Vagina (tissue), 2 donors: ENCODE results near the gene EIF4E. TPM values are rescaled to one million over a fixed set of nuclear protein-coding genes. Genes with fewer than 3 reads are reported as not detected.
"Not testable (repeated sequence)": the region's sequence is repeated elsewhere in the genome, so short reads cannot be mapped to it uniquely, and the experiment has no call there.

ENCODE experiments used
- DNase-seq, 2 donors: peaks; one replicate each; pipeline ENCODE4 v3.0.0-alpha.2; 2017; ENCODE audit errors: extremely low spot score in 2 of 2
- H3K27ac ChIP-seq: fragments of 200-600 bp; sonication (generic); one replicate; pipeline ENCODE4 v1.5.1; 2019
- H3K27me3 ChIP-seq: fragments of 200-600 bp; sonication (generic); one replicate; pipeline ENCODE4 v1.5.1; 2019
- H3K36me3 ChIP-seq, 2 donors: fragments of 200-600 bp; sonication (generic); one replicate each; pipeline ENCODE4 v1.5.1; 2017 to 2019
- H3K4me1 ChIP-seq: fragments of 200-600 bp; sonication (generic); one replicate; pipeline ENCODE4 v1.5.1; 2019
- H3K4me3 ChIP-seq, 2 donors: fragments of 200-600 bp; sonication (generic); 1 replicate in 1 of 2; 2 replicates in 1 of 2; pipeline ENCODE4 v1.5.1; 2016 to 2019
- H3K9me3 ChIP-seq: fragments of 200-600 bp; sonication (generic); one replicate; pipeline ENCODE4 v1.5.1; 2019
- CTCF ChIP-seq, 3 experiments: fragments of 450-650 bp in 2 of 3; fragments of 200-600 bp in 1 of 3; sonication (generic) in 1 of 3; IDR thresholded peaks; one replicate each; pipeline ENCODE4 v1.5.1; 2017 to 2019; ENCODE audit warnings: antibody characterized with exemption in 3 of 3, mild to moderate bottlenecking in 2 of 3, moderate library complexity in 2 of 3
- POLR2A ChIP-seq, 2 donors: fragments of 450-650 bp; IDR thresholded peaks; one replicate each; pipeline ENCODE4 v1.6.1; 2017; ENCODE audit warnings: antibody characterized with exemption in 2 of 2, mild to moderate bottlenecking in 2 of 2, moderate library complexity in 2 of 2
- POLR2AphosphoS5 ChIP-seq, 2 donors: sonication (generic); formaldehyde crosslinking; IDR thresholded peaks; one replicate each; pipeline ENCODE4 v1.9.0; 2017; ENCODE audit warnings: antibody characterized with exemption in 2 of 2, mild to moderate bottlenecking in 2 of 2, low read depth in 1 of 2; ENCODE audit not compliant: insufficient read depth in 1 of 2
- intact Hi-C: fragments of 100-400 bp; cut with DNase I; formaldehyde crosslinking; loops from one replicate; pipeline ENCODE4 v1.15.1; 2023
- total RNA-seq: library from RNA; depleted of rRNA; stranded (reverse); fragments of >200 nt; gene quantifications from one replicate; pipeline ENCODE4 v1.2.3, GENCODE V29; 2016

EIF4E gene
- total RNA-seq, 1 donor from 2014 or later: 61.6 TPM

GRCh38 chr4:98921292-98921691, 7.6 kb downstream of the EIF4E start:
- DNase-seq: no peak
- H3K27me3 ChIP-seq: no peaks in the 10 kb centered on the region
- TF ChIP-seq CTCF (IDR thresholded peaks at IDR 0.05): no peak
- no peak for TF ChIP-seq POLR2AphosphoS5 (IDR thresholded peaks at IDR 0.05; ENCODE audit: insufficient read depth in 1 of 2, low read depth in 1 of 2)
- no peak for TF ChIP-seq POLR2A (IDR thresholded peaks at IDR 0.05)
- H3K4me1 ChIP-seq: peaks cover 17% of the 10 kb centered on the region
- no peak overlapping the region for H3K27ac ChIP-seq
- intact Hi-C loops: no loop called here
- no peaks in the 10 kb centered on the region for H3K9me3 ChIP-seq
- H3K36me3 ChIP-seq: no peaks in the 10 kb centered on the region
- H3K4me3 ChIP-seq: no peak overlapping the region

- H3K27ac ChIP-seq: no peak overlapping the region
- no peak overlapping the region for H3K4me3 ChIP-seq
- TF ChIP-seq POLR2A (IDR thresholded peaks at IDR 0.05) (no peak), CTCF (IDR thresholded peaks at IDR 0.05) (no peak), POLR2AphosphoS5 (IDR thresholded peaks at IDR 0.05; ENCODE audit: insufficient read depth in 1 of 2, low read depth in 1 of 2) (no peak)
- intact Hi-C loops: no loop called here
- peaks cover 17% of the 10 kb centered on the region for H3K4me1 ChIP-seq
- H3K36me3 ChIP-seq: no peaks in the 10 kb centered on the region
- H3K27me3 ChIP-seq: no peaks in the 10 kb centered on the region
- DNase-seq: no peak
- H3K9me3 ChIP-seq: no peaks in the 10 kb centered on the region
These were observed 8.9 kb downstream of the EIF4E start for GRCh38 chr4:98919996-98920395.

GRCh38 chr4:98910728-98911127, 18.2 kb downstream of the EIF4E start:
- H3K36me3 ChIP-seq, H3K27me3 ChIP-seq, H3K9me3 ChIP-seq, DNase-seq, H3K4me3 ChIP-seq, intact Hi-C loops, H3K27ac ChIP-seq: not testable (repeated sequence)
- peaks cover 45% of the 10 kb centered on the region for H3K4me1 ChIP-seq

DNA sequence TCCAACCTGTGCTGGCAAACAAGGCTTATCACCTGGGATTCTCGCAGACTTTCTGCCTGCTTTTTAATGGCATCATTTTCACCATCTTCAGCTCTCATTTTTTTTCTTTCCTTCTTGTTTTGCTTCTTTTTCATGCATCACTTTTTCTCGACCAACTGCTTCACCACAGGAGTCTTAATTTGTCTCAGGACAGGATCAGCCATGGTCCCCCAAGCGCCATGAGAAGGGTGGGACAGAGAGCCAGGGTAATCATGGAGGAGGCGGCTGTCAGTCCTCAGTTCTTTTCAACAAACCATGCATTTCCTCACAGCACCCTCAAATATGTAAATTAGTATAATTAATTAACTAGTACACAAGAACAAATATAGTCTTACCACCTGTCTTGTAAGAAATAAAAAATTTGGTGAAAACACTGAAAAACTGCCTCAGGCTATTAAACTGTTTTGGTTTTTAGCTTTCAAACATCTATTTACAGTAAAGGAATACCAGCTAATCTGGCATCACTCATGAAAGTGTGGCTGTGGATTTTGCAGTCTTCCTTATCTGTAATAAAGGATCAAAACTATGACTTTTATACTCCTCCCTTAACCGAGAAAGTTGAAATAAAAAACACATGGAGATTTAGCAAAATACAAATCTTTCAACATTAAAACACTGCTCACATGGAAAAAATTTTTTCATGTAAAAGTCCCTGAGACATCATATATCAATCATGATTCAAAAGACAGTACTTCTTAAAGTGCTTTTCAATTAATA, 19.1 kb downstream of the EIF4E start:
- TF ChIP-seq POLR2AphosphoS5 (IDR thresholded peaks at IDR 0.05; ENCODE audit: insufficient read depth in 1 of 2, low read depth in 1 of 2) (no peak), CTCF (IDR thresholded peaks at IDR 0.05) (no peak), POLR2A (IDR thresholded peaks at IDR 0.05) (no peak)
- no peak for DNase-seq
- no peak overlapping the region for H3K27ac ChIP-seq
- no peak overlapping the region for H3K4me3 ChIP-seq
- intact Hi-C loops: no loop called here
- H3K4me1 ChIP-seq: peaks cover 45% of the 10 kb centered on the region
- no peaks in the 10 kb centered on the region for H3K27me3 ChIP-seq
- H3K36me3 ChIP-seq: no peaks in the 10 kb centered on the region
- no peaks in the 10 kb centered on the region for H3K9me3 ChIP-seq

GRCh38 chr4:98908703-98909262, 20.1 kb downstream of the EIF4E start:
- H3K9me3 ChIP-seq: no peaks in the 10 kb centered on the region
- no peak for DNase-seq
- H3K4me1 ChIP-seq: peaks cover 45% of the 10 kb centered on the region
- intact Hi-C loops: no loop called here
- no peaks in the 10 kb centered on the region for H3K36me3 ChIP-seq
- no peak overlapping the region for H3K27ac ChIP-seq
- H3K4me3 ChIP-seq: no peak overlapping the region
- no peaks in the 10 kb centered on the region for H3K27me3 ChIP-seq
- TF ChIP-seq CTCF (IDR thresholded peaks at IDR 0.05): no peak
- TF ChIP-seq POLR2AphosphoS5 (IDR thresholded peaks at IDR 0.05; ENCODE audit: insufficient read depth in 1 of 2, low read depth in 1 of 2): no peak
- TF ChIP-seq POLR2A (IDR thresholded peaks at IDR 0.05): no peak
